ENCODE results near the gene HPN.

The HPN gene

DNA sequence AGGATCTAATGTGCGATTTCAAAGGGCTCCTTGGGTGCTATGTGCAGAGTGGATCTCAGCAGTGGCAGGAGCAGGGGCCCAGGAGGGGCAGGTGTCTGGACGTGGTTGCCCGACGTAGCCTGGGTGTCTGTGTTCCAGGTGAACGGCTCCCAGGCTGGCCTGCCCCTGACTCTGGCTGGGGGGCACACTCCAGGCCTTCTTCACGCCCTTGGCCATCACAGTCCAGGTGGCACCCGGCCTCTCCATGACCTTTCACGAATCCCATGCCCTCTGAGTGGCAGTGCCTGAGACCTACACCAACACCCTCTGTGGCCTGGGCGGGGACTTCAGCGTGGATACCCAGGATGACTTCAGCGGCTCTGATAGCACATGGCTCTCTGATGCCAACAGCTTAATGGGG, 62.8 kb downstream of the HPN start:
- H3K4me3 Mint-ChIP-seq = no peak overlapping the region
- H3K27me3 Mint-ChIP-seq (ENCODE audit: low read depth) = no peaks in the 10 kb centered on the region
- no peaks in the 10 kb centered on the region for H3K36me3 Mint-ChIP-seq (ENCODE audit: low read depth)
- H3K27ac Mint-ChIP-seq = no peak overlapping the region
- no peaks in the 10 kb centered on the region for H3K4me1 Mint-ChIP-seq (ENCODE audit: low read depth)
- DNase-seq (ENCODE audit: low spot score) = no peak
- H3K9me3 Mint-ChIP-seq = no peaks in the 10 kb centered on the region

DNA sequence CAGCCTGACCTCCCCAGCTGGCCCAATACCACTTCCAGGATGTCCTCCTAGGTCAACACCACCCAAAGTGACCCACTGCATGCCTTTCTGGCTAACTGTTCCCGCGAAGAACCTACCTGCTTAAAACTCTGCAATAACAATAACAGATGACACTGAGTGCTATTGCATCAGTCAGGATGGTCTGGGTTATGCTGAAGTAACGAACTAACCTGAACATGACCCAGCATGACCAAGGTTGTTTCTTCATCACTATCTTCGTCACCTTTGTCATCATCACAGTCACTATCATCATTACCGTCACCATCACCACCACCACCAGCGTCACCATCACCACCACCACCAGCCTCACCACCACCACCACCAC, 63.5 kb downstream of the HPN start:
- no peak overlapping the region for H3K4me3 Mint-ChIP-seq
- H3K36me3 Mint-ChIP-seq (ENCODE audit: low read depth) = no peaks in the 10 kb centered on the region
- H3K9me3 Mint-ChIP-seq = no peaks in the 10 kb centered on the region
- no peak for DNase-seq (ENCODE audit: low spot score)
- no peak overlapping the region for H3K27ac Mint-ChIP-seq
- no peaks in the 10 kb centered on the region for H3K4me1 Mint-ChIP-seq (ENCODE audit: low read depth)
- peaks cover 2% of the 10 kb centered on the region for H3K27me3 Mint-ChIP-seq (ENCODE audit: low read depth)

DNA sequence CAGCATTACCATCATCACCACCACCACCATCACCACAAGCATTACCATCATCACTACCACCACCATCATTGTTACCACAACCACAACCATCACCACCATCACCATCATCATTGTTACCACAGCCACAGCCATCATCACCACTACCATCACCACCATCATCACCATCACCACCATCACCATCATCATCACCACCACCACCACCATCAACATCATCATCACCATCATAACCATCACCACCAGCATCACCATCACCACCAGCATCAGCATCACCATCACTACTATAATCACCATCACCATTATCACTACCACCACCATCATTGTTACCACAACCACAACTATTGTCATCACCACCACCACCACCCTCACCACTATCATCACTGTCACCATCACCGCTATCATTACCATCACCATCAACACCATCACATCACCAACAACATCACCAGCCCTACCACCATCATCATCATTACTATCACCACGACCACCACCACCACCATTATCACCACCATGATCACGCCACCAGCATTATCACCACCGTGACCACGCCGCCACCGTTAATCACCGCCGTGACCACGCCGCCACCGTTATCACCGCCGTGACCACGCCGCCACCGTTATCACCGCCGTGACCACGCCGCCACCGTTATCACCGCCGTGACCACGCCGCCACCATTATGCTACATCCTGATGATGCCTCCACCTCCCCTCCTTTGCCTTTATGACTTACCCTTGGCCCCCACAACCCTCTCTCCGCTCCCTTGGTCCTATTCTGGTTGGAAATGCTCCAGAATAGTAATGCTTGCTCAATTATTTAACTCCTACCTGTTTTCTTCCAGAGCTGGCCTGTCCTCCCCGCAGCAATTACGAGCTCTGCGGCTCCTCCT, 64.1 kb downstream of the HPN start:
- Mint-ChIP-seq H3K9me3 (no peaks in the 10 kb centered on the region), H3K36me3 (ENCODE audit: low read depth) (no peaks in the 10 kb centered on the region), H3K4me3 (no peak overlapping the region), H3K27ac (no peak overlapping the region), H3K4me1 (ENCODE audit: low read depth) (no peaks in the 10 kb centered on the region), H3K27me3 (ENCODE audit: low read depth) (peaks cover 2% of the 10 kb centered on the region)
- no peak for DNase-seq (ENCODE audit: low spot score)

DNA sequence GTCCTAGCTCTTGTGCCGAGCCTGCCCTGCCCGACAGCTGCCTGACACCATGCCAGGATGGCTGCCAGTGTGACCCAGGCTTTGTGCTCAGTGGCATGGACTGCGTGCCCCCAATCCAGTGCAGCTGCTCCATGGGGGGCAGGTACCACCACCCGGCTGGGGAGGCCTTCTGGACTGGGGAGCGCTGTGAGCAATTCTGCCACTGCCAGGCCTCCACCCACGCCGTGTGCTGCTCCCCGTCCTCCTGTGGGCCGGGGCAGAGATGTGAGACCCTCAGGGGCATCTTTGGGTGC, 64.7 kb downstream of the HPN start:
- H3K4me1 Mint-ChIP-seq (ENCODE audit: low read depth) = no peaks in the 10 kb centered on the region
- no peaks in the 10 kb centered on the region for H3K9me3 Mint-ChIP-seq
- H3K4me3 Mint-ChIP-seq = no peak overlapping the region
- H3K27ac Mint-ChIP-seq = no peak overlapping the region
- DNase-seq (ENCODE audit: low spot score) = no peak
- no peaks in the 10 kb centered on the region for H3K36me3 Mint-ChIP-seq (ENCODE audit: low read depth)
- H3K27me3 Mint-ChIP-seq (ENCODE audit: low read depth) = peaks cover 2% of the 10 kb centered on the region

DNA sequence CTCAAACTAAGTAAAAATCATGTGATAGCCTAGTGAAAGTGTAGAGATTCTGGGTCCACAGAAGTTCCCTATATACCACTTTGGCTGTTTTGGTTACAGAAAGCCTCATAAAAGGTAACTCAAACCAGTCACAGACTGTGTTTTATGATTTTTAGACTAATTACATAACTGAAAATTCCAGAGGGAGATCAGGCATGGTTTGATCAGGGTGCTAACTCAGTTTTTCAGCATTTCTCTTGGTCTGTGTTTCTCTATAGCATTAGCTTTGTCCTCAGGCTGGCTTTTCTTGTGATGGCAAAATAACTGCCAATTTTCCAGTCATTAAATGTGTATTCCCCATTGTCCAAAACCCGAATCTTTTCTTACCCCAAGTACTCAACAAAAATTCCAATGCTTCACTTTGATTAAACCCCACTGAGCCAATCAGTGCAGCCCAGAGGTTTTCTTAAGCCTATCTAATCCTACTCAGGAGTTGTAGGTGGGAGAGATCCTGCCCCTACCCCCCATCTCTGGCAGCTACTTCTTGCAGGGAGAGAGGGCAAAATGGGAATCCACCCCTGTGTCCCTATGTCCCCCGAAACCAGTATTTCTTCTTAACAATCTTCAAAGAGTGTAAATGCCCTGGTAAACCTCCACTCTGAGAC, 65.5 kb downstream of the HPN start:
- Mint-ChIP-seq H3K27ac (no peak overlapping the region), H3K4me1 (ENCODE audit: low read depth) (no peaks in the 10 kb centered on the region), H3K36me3 (ENCODE audit: low read depth) (no peaks in the 10 kb centered on the region), H3K4me3 (no peak overlapping the region), H3K27me3 (ENCODE audit: low read depth) (peaks cover 2% of the 10 kb centered on the region), H3K9me3 (no peaks in the 10 kb centered on the region)
- no peak for DNase-seq (ENCODE audit: low spot score)

DNA sequence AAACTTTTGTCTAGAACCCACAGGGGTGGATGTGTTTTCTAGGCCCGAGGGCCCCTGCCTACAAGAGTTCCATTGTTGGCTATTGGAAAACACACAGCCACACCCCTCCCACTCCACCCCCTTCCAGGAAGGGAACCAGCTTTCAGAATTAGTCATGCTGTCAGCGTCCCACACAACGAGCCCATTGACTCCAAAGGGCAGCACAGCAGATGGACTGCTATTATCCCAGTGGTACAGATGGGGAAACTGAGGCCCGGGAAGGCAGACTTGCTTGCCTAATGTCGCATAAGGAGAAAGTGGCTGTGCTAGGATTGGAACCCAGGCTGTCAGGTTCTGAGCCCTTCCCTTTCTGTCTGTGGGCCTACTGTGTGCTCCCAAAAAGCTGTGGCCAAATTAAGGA, 66.0 kb downstream of the HPN start:
- no peaks in the 10 kb centered on the region for H3K9me3 Mint-ChIP-seq
- peak; percentile 23 for DNase-seq (ENCODE audit: low spot score)
- H3K27me3 Mint-ChIP-seq (ENCODE audit: low read depth) = peaks cover 2% of the 10 kb centered on the region
- no peaks in the 10 kb centered on the region for H3K4me1 Mint-ChIP-seq (ENCODE audit: low read depth)
- H3K36me3 Mint-ChIP-seq (ENCODE audit: low read depth) = no peaks in the 10 kb centered on the region
- H3K4me3 Mint-ChIP-seq = no peak overlapping the region
- no peak overlapping the region for H3K27ac Mint-ChIP-seq

DNA sequence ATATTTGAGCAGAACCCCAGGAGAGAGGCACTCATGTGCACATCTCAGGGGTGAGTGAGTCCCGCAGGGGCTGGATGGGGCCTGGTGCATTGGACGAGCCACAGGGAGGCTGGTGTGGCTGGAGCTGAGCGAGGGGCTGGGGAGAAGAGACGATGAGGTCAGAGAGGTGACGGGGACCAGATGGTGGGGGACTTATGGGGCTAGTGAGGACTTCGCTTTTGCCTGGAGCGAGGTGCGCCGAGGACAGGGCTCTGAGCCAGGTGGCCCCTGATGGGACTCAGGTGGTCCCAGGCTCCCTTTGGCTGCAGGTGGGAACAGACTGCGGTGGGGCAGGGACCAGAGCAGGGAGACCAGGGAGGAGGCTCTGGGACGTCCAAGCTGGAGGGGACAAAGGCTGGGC, 67.2 kb downstream of the HPN start:
- no peaks in the 10 kb centered on the region for H3K9me3 Mint-ChIP-seq
- H3K4me3 Mint-ChIP-seq = no peak overlapping the region
- DNase-seq (ENCODE audit: low spot score) = no peak
- H3K4me1 Mint-ChIP-seq (ENCODE audit: low read depth) = no peaks in the 10 kb centered on the region
- peaks cover 2% of the 10 kb centered on the region for H3K27me3 Mint-ChIP-seq (ENCODE audit: low read depth)
- no peak overlapping the region for H3K27ac Mint-ChIP-seq
- H3K36me3 Mint-ChIP-seq (ENCODE audit: low read depth) = no peaks in the 10 kb centered on the region

DNA sequence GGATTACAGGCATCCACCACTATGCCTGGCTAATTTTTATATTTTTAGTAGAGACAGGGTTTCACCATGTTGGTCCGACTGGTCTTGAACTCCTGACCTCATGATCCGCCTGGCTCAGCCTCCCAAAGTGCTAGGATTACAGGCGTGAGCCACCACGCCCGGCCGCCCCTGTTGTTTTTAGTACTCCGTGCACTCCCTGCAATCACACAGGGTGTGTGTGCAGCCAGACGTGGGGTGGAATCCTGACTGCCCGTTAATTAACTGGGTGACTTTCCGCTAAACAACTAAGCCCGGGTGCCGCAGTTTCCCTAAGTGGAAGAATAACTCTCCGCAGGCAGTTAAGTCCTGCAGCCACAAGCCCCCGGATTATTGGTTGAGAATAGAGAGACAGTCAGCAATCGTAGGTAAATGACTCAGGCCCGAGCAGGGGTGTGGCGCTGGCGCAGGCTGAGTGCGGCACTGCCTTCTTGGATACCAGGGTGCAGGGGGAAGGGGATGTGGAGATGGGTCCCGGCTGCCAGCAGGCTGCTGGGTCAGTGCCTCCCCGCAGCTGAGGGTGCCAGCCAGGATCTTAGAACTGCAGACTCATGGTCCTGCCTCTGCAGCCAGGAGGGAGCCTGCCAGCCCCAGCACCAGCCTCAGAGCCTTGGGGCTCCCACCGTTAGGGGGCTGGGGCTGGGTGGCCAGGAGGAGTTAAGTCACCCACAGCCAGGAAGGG, 68.0 kb downstream of the HPN start:
- no peaks in the 10 kb centered on the region for H3K36me3 Mint-ChIP-seq (ENCODE audit: low read depth)
- H3K27ac Mint-ChIP-seq = no peak overlapping the region
- DNase-seq (ENCODE audit: low spot score) = no peak
- no peak overlapping the region for H3K4me3 Mint-ChIP-seq
- peaks cover 2% of the 10 kb centered on the region for H3K4me1 Mint-ChIP-seq (ENCODE audit: low read depth)
- H3K9me3 Mint-ChIP-seq = no peaks in the 10 kb centered on the region
- H3K27me3 Mint-ChIP-seq (ENCODE audit: low read depth) = peaks cover 4% of the 10 kb centered on the region

DNA sequence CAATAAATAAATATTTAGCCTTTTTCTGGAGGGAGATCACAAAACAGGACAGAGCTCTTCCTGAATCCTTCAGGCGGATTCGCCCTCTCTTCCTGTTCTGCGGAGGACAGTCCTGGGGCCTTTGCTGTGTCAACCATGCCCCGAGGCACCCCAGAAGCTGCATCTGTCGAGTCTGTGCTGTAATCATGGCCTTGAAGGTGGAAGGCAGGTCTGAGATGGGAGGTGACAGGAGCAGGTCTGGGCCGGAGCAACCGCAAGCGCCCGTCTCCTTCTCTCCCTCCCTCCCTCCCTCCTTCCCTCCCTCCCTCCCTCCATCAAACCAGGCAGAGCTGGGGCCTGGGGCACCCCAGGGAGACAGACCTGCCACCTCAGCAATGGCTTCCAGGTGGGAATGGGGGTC, 69.5 kb downstream of the HPN start:
- Mint-ChIP-seq H3K9me3 (no peaks in the 10 kb centered on the region), H3K27ac (no peak overlapping the region), H3K27me3 (ENCODE audit: low read depth) (peaks cover 4% of the 10 kb centered on the region), H3K4me3 (no peak overlapping the region), H3K4me1 (ENCODE audit: low read depth) (peaks cover 4% of the 10 kb centered on the region), H3K36me3 (ENCODE audit: low read depth) (no peaks in the 10 kb centered on the region)
- no peak for DNase-seq (ENCODE audit: low spot score)

DNA sequence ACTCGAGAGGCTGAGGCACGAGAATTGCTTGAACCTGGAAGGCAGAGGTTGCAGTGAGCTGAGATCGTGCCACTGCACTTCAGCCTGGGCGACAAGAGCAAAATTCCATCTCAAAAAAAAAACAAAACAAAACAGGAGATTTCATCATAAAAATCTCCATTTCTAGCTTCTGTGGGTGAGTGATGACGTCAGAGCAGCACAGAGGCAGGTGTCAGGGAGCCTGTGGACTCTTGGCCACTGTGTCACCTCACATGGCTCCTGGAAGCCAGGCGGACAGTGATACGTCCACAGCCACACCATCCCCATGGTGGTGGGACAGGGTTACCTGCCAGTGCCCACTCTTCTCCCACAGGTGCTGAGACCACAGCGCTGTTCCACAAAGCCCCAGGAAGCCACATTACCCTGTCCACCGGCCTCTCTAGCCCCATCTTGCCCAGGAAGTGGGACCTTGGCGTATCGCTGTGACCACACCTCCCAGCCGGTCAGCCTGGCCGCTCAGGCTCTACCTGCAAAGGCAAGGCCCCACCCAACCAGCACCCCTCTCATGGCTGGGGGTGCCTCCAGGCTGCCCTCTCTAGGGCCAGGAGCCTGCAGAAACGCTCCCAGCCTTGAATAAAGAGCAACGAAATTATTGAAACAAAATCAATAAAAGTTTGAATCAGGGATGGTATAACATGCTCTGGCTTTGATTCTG, 71.6 kb downstream of the HPN start:
- Mint-ChIP-seq H3K9me3 (no peaks in the 10 kb centered on the region), H3K27ac (no peak overlapping the region), H3K27me3 (ENCODE audit: low read depth) (peaks cover 4% of the 10 kb centered on the region), H3K4me3 (no peak overlapping the region), H3K4me1 (ENCODE audit: low read depth) (peaks cover 4% of the 10 kb centered on the region), H3K36me3 (ENCODE audit: low read depth) (no peaks in the 10 kb centered on the region)
- no peak for DNase-seq (ENCODE audit: low spot score)

DNA sequence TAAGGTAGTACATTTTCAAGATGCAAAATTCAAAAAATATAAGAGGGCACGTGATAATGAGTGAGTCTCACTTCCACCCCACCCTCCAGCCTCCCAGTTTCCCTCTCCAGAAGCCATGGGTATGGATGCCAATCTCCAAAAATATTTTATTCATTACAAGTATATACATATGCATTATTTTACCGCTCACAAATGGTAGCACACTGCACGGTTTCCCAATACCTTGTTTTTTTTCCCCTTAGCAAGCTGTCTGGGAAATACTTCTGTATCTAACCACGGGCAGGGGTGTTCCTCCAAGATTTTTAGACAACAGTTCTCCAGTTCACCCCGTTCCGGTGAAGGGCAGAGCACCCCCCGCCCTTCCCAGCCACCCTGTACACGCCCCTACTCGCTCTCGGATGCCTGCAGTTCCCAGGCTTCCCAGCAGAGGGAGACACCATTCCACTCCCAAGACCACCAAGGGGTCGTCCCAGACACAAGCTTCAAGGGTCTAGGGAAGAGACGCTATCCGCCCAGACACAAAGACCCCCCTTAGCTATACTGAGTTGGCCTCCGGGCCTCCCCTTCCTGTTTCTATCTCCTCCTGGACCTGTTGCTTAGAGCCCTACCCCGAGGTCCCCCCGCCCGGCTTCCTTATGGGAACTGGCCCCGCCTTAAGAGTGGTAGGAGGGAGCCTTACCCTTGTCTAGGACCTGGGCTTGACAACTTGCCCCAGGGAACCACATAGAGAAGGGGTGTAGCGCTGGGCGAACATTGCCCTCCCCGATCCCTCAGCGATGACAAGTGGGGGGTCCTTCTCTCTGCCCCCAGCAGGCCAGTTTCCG, 73.0 kb downstream of the HPN start:
- Mint-ChIP-seq H3K36me3 (ENCODE audit: low read depth) (no peaks in the 10 kb centered on the region), H3K4me1 (ENCODE audit: low read depth) (peaks cover 4% of the 10 kb centered on the region), H3K4me3 (no peak overlapping the region), H3K27ac (no peak overlapping the region), H3K27me3 (ENCODE audit: low read depth) (peaks cover 4% of the 10 kb centered on the region), H3K9me3 (no peaks in the 10 kb centered on the region)
- peak; percentile 39 for DNase-seq (ENCODE audit: low spot score)

DNA sequence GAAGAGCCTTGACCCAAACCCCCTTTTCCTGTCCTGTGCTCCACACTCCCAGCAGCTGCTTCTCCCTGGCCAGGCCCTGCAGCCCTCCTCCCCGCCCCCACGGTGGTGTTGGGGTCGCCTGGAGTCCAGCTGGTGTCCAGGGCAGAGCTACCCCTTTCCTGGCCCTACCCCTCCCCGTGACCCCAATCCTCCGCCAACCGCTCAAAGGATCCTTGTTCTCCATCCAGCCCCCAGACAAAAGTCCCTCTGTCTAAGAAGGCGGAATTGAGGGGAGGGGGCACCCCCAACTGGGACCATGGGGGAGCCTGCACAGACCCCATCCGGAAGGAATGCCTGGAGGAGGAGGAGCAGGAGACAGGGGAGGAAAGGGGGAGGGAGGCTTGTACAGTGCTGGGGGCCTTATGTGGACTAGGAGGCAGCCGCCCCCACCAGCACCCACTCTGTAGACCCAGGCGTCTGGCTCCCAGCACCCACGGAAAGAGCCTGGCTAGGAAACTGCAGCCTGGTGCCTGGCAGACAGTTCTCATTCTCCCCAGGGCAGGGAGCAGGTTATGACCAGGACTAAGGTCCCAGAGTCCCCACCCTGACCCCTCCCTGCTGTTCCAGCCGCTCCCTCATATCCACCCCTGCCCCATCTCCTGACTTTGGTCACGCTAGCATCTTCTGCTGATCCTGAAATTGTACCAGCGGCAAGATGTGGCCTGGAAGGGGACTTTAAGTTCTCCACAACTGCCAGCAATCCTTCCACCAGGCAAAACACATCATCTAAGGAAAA, 73.8 kb downstream of the HPN start, which contains the start of gene FXYD3:
FXYD3 (plus strand) TSS at position 647 of the 775 bp plus-strand sequence. CDS start 3,554 bp downstream, outside the sequence.
- Mint-ChIP-seq H3K27me3 (ENCODE audit: low read depth) (peaks cover 2% of the 10 kb centered on the region), H3K4me1 (ENCODE audit: low read depth) (peaks cover 4% of the 10 kb centered on the region), H3K4me3 (no peak within 1 kb of the TSS), H3K36me3 (ENCODE audit: low read depth) (no peaks in the 10 kb centered on the region), H3K27ac (no peak within 1 kb of the TSS), H3K9me3 (no peaks in the 10 kb centered on the region)
- DNase-seq (ENCODE audit: low spot score) = no peak
